Measurements from ENCODE around the gene AWAT1.
"Not testable (repeated sequence)": the region's sequence is repeated elsewhere in the genome, so short reads cannot be mapped to it uniquely, and the experiment has no call there.

Gene AWAT1

DNA sequence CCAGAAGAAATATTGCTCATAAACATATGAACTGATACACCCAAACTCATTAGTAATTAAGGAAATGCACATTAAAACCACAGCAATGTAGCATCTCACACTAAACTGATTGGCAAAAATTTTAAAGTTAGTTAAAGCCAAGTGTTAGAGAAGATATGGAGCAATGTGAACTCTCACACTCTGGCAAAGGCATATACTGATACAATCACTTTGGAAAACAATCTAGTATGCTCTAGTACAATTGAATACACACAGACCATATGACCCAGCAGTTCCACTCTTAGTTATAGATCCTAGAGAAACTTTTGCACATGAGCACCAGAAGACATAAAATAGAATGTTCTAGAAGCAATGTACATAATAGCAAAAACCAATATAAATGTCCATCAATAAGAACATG, 8.4 kb upstream of the AWAT1 start:
- DNase-seq (ENCODE audit: extremely low spot score) = no peak
- ChIA-PET POLR2A (no interaction called here), CTCF (interaction anchor here (0.6 kb wide), 1 partner anchor 25 kb away, joined by 3 read pairs; no protein-coding TSS in a partner anchor)
- TF ChIP-seq CTBP1 (IDR thresholded peaks at IDR 0.05; ENCODE audit: borderline replicate concordance) (no peak), TARDBP (IDR thresholded peaks at IDR 0.05) (no peak), SP1 (IDR thresholded peaks at IDR 0.05) (no peak), FOXK2 (IDR thresholded peaks at IDR 0.05) (no peak), HDGF (IDR thresholded peaks at IDR 0.05; ENCODE audit: borderline replicate concordance) (no peak), BHLHE40 (IDR thresholded peaks at IDR 0.05; ENCODE audit: borderline replicate concordance) (no peak), NFRKB (IDR thresholded peaks at IDR 0.05) (no peak), SUZ12 (IDR thresholded peaks at IDR 0.05) (no peak), FOXM1 (IDR thresholded peaks at IDR 0.05; ENCODE audit: borderline replicate concordance) (no peak), ELF4 (IDR thresholded peaks at IDR 0.05) (no peak), ARNT (IDR thresholded peaks at IDR 0.05) (no peak), ZNF384 (IDR thresholded peaks at IDR 0.05) (no peak), FOXA1 (IDR thresholded peaks at IDR 0.05) (no peak), L3MBTL2 (conservative IDR thresholded peaks at IDR 0.05) (no peak), LEF1 (IDR thresholded peaks at IDR 0.05; ENCODE audit: borderline replicate concordance) (no peak)
- TF ChIP-seq, protein P1, sequence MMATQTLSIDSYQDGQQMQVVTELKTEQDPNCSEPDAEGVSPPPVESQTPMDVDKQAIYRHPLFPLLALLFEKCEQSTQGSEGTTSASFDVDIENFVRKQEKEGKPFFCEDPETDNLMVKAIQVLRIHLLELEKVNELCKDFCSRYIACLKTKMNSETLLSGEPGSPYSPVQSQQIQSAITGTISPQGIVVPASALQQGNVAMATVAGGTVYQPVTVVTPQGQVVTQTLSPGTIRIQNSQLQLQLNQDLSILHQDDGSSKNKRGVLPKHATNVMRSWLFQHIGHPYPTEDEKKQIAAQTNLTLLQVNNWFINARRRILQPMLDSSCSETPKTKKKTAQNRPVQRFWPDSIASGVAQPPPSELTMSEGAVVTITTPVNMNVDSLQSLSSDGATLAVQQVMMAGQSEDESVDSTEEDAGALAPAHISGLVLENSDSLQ (IDR thresholded peaks at IDR 0.05) = no peak

GRCh38 chrX:70226687-70227086, 7.8 kb upstream of the AWAT1 start:
- CTCF ChIA-PET = no interaction called here

GRCh38 chrX:70231666-70232065, 2.8 kb upstream of the AWAT1 start:
- TF ChIP-seq TARDBP (IDR thresholded peaks at IDR 0.05) (no peak), ZNF384 (IDR thresholded peaks at IDR 0.05) (no peak), FOXK2 (IDR thresholded peaks at IDR 0.05) (no peak), SUZ12 (IDR thresholded peaks at IDR 0.05) (no peak), L3MBTL2 (conservative IDR thresholded peaks at IDR 0.05) (no peak), FOXM1 (IDR thresholded peaks at IDR 0.05; ENCODE audit: borderline replicate concordance) (no peak), NFRKB (IDR thresholded peaks at IDR 0.05) (no peak), HDGF (IDR thresholded peaks at IDR 0.05; ENCODE audit: borderline replicate concordance) (no peak), FOXA1 (IDR thresholded peaks at IDR 0.05) (no peak)
- CTCF ChIA-PET = no interaction called here
- DNase-seq (ENCODE audit: extremely low spot score) = no peak
- POLR2A ChIA-PET = no interaction called here

More at GRCh38 chrX:70226687-70227086, 7.8 kb upstream of the AWAT1 start:
- DNase-seq (ENCODE audit: extremely low spot score) = no peak
- POLR2A ChIA-PET = no interaction called here
- no peak for TF ChIP-seq FOXK2 (IDR thresholded peaks at IDR 0.05)
- TF ChIP-seq, protein P1 (IDR thresholded peaks at IDR 0.05) = no peak
- TF ChIP-seq ZNF384 (IDR thresholded peaks at IDR 0.05) = no peak
- no peak for TF ChIP-seq HDGF (IDR thresholded peaks at IDR 0.05; ENCODE audit: borderline replicate concordance)
- no peak for TF ChIP-seq FOXA1 (IDR thresholded peaks at IDR 0.05)
- no peak for TF ChIP-seq FOXM1 (IDR thresholded peaks at IDR 0.05; ENCODE audit: borderline replicate concordance)

DNA sequence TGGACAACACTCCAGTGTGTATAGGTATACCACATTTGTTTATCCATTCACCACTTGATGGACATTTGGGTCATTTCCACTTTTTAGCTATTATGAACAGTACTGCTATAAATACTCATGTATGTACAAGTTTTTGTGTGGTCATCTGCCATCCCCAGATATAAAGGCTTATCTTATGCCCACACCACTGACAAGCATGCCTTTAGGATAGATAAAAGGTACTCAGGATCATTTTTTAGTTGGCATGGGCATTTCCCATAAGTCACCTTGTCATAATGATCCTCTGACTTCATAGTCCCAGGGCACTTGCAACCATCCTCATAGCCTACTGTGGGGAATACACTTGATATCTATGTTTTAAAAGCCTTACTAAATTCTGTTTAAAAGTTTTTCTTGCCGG, 6.3 kb downstream of the AWAT1 start:
- ChIA-PET CTCF (no interaction called here), POLR2A (no interaction called here)
- no peak for DNase-seq (ENCODE audit: extremely low spot score)
- TF ChIP-seq SP1 (IDR thresholded peaks at IDR 0.05) (no peak), FOXK2 (IDR thresholded peaks at IDR 0.05) (no peak), LEF1 (IDR thresholded peaks at IDR 0.05; ENCODE audit: borderline replicate concordance) (no peak), ZNF384 (IDR thresholded peaks at IDR 0.05) (no peak), HDGF (IDR thresholded peaks at IDR 0.05; ENCODE audit: borderline replicate concordance) (no peak), ELF4 (IDR thresholded peaks at IDR 0.05) (no peak), L3MBTL2 (conservative IDR thresholded peaks at IDR 0.05) (no peak), ARNT (IDR thresholded peaks at IDR 0.05) (no peak)
- TF ChIP-seq, protein P1 (IDR thresholded peaks at IDR 0.05) = no peak

DNA sequence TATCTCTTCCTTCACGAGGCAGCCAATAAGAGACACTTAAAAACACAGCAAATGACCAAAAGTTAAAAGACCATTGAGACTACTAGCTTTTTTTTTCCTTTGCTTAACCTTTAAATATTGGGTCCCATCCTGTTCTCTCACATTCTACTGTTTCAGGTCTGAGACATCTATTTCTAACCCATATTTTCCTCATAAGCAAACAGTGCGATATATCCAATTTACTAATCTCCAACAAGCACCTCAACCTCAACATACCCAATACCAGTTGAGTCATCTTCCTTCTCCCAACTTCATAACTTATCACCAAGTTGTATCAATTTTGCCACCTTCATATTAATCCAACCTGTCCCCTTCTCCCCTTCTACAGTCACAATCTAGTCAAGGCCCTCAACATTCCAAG, 7.0 kb downstream of the AWAT1 start:
- ChIA-PET CTCF (interaction anchor here (0.7 to 1.1 kb wide), 2 partner anchors 108 to 210 kb away, joined by 4 read pairs; partner anchors contain the start of gene IGBP1), POLR2A (no interaction called here)
- DNase-seq (ENCODE audit: extremely low spot score) = no peak
- TF ChIP-seq NFRKB (IDR thresholded peaks at IDR 0.05) (no peak), SP1 (IDR thresholded peaks at IDR 0.05) (no peak), FOXM1 (IDR thresholded peaks at IDR 0.05; ENCODE audit: borderline replicate concordance) (no peak)

DNA sequence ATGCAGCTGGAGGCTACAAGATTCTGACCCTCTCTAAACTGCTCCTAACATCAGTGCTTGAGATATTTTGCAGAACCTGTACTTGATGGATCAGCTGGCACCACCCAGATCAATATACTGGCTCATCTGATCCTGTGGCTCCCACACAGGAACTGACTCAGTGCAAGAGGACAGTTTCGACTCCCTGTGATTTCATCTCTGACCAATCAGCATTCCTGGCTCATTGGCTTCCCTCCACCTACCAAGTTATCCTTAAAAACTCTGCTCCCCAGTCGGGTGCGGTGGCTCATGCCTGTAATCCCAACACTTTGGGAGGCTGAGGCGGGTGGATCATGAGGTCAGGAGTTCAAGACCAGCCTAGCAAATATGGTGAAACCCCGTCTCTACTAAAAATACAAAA, 9.1 kb downstream of the AWAT1 start:
- DNase-seq (ENCODE audit: extremely low spot score); POLR2A ChIA-PET; CTCF ChIA-PET: not testable (repeated sequence)

GRCh38 chrX:70244881-70245280, 10.4 kb downstream of the AWAT1 start:
- ChIA-PET CTCF (interaction anchor here (0.7 kb wide), 1 partner anchor 69 kb away, joined by 3 read pairs; no protein-coding TSS in a partner anchor), POLR2A (no interaction called here)
- DNase-seq (ENCODE audit: extremely low spot score) = no peak
- TF ChIP-seq HDGF (IDR thresholded peaks at IDR 0.05; ENCODE audit: borderline replicate concordance) = no peak
- TF ChIP-seq, protein P1 (IDR thresholded peaks at IDR 0.05) = no peak
- TF ChIP-seq TARDBP (IDR thresholded peaks at IDR 0.05) = no peak
- TF ChIP-seq ZNF384 (IDR thresholded peaks at IDR 0.05) = no peak
- TF ChIP-seq LEF1 (IDR thresholded peaks at IDR 0.05; ENCODE audit: borderline replicate concordance) = no peak
- TF ChIP-seq SP1 (IDR thresholded peaks at IDR 0.05) = no peak
- TF ChIP-seq ELF4 (IDR thresholded peaks at IDR 0.05) = no peak

Measured in HEK293T (cell line).